Measurements from ENCODE around the gene TNF. TPM values are rescaled to one million over a fixed set of nuclear protein-coding genes. Genes with fewer than 3 reads are reported as not detected.

TNF gene
- polyA plus RNA-seq, 1 of the 3 experiments (the other 2 are of a cell fraction) = not detected

DNA sequence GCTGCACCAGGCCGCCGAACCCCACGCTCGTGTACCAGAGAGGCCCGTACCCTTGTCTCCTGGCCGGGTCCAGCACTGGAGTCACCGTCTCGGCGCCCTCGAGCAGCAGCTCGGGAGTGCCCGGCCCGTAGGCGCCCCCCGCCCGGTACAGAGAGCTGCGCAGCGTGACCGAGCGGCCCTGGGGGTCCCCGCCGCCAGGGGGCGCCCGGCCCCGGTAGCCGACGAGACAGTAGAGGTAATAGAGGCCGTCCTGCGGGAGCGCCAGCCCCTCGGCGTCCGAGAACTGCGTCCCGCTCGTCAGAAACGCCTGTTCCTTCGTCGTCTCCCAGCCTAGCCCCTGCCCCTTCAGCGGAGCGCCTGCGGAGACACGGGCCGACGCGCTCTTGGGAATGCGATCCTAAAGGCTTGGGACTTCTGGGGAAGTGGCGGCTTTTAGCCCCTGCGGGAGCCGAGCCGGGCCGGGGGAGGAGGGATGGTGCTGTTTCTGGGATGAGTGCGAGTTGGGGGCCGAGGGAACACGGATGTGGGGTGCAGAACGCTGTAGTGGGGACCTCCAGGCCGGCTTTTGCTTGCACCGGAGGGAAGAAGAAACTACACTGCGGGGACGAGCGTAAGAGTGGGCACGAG lies 5.6 kb downstream of the TNF start (continued):
- TF ChIP-seq SMC3 (IDR thresholded peaks at IDR 0.05; ENCODE audit: low read depth, low read length) = peak; percentile 63
- no peak for TF ChIP-seq FOXM1 (IDR thresholded peaks at IDR 0.05; ENCODE audit: low read depth)
- no peak for TF ChIP-seq EP300 (IDR thresholded peaks at IDR 0.05; ENCODE audit: borderline replicate concordance in 1 of 2, low read depth in 1 of 2, low read length in 1 of 2)
- no peak for TF ChIP-seq SIN3A (IDR thresholded peaks at IDR 0.05; ENCODE audit: borderline replicate concordance, low read depth, low read length)
- no peak for TF ChIP-seq FOXJ3 (CRISPR knock-in tag; IDR thresholded peaks at IDR 0.05)
- no peak for TF ChIP-seq ELF1 (IDR thresholded peaks at IDR 0.05)
- TF ChIP-seq, protein P1, sequence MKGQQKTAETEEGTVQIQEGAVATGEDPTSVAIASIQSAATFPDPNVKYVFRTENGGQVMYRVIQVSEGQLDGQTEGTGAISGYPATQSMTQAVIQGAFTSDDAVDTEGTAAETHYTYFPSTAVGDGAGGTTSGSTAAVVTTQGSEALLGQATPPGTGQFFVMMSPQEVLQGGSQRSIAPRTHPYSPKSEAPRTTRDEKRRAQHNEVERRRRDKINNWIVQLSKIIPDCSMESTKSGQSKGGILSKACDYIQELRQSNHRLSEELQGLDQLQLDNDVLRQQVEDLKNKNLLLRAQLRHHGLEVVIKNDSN (IDR thresholded peaks at IDR 0.05; ENCODE audit: borderline replicate concordance, low read depth) = 0 out of 2 replicates have a peak, but pooled peaks have one; percentile 8
- peak; percentile 61 for TF ChIP-seq TAF1 (IDR thresholded peaks at IDR 0.05; ENCODE audit: borderline replicate concordance, low read depth, low read length)
- TF ChIP-seq, protein P2, sequence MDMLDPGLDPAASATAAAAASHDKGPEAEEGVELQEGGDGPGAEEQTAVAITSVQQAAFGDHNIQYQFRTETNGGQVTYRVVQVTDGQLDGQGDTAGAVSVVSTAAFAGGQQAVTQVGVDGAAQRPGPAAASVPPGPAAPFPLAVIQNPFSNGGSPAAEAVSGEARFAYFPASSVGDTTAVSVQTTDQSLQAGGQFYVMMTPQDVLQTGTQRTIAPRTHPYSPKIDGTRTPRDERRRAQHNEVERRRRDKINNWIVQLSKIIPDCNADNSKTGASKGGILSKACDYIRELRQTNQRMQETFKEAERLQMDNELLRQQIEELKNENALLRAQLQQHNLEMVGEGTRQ (IDR thresholded peaks at IDR 0.05; ENCODE audit: borderline replicate concordance, low read depth, low read length) = no peak

DNA sequence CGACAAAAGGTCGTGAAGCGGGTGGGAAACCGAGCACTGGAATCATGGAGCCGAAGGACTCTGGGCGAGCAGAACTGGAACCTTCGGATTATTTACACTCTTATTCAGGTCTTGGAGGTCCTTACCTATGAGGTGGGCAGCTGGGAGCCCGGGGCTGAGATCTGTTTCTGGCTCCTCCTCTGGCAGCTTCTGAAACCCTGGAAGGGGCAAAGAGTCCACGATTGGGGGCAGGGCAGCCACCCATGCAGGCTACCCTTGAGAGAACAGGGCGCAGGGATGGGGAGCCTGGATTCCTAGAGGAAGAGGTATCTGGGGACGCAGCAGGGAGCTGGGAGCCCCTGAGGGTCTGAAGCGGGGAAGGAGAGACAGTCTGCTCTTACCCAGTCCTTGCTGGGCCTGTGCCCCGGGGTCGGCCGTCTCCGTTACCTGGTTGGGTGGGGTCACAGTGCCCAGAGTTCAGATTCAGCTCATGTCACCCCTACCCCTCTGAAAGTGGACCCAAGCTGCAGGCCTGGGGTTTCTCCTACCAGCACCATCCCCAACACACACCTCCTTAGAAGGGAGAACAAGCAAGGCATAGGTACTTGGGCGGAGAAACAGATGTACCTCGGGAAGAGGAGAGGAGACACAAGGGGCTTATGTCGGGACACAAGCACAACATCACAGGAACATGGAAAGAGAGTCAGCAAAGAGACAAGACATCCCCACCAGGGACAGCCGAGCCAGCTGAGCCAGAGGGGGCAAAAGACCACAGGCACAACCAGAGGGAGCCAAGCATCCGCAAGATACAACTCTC lies 6.3 kb downstream of the TNF start:
- Histone ChIP-seq H3F3A (replicated peaks; ENCODE audit: insufficient read depth) (no peaks in the 10 kb centered on the region), H3K27ac (ENCODE audit: low read depth in 2 of 2, low read length in 1 of 2) (no peak overlapping the region), H3K4me3 (ENCODE audit: low read depth in 2 of 2, low read length in 1 of 2) (peak overlapping the region; percentile 63 to 96), H3K9ac (peak overlapping the region; percentile 88), H3K4me2 (peak overlapping the region; percentile 99), H3K79me2 (ENCODE audit: insufficient read depth) (no peaks in the 10 kb centered on the region), H3K9me2 (no peaks in the 10 kb centered on the region), H3K36me3 (replicated peaks in 1 of 2; ENCODE audit: control insufficient read depth in 1 of 2, insufficient read depth in 2 of 2, low read length in 1 of 2) (no peaks in the 10 kb centered on the region), H4K20me1 (ENCODE audit: insufficient read depth) (no peaks in the 10 kb centered on the region), H2AFZ (ENCODE audit: low read depth) (peak overlapping the region; percentile 99), H3K27me3 (ENCODE audit: insufficient read depth) (no peaks in the 10 kb centered on the region), H3K4me1 (ENCODE audit: control insufficient read depth in 1 of 2, insufficient read depth in 2 of 2, low read depth in 1 of 2, low read length in 1 of 2) (peaks cover 0 to 11% of the 10 kb centered on the region in 2 experiments; a peak in 1 of 4 replicates), H3K9me3 (no peaks in the 10 kb centered on the region)
- 50% methylated on average over 16 of the region's 21 CpGs for WGBS (ENCODE audit: low lambda C conversion rate)
- ChIA-PET POLR2A (interaction anchor here (1.0 kb wide), 1 partner anchor 17 kb away, joined by 12 read pairs; no protein-coding TSS in a partner anchor), CTCF (interaction anchor here (0.8 to 17.6 kb wide), 16 partner anchors 8 to 84 kb away, joined by 3 to 312 read pairs (median 8); partner anchors contain the start of genes ATP6V1G2, DDX39B, NCR3 and NFKBIL1)
- peak; percentile 45 for DNase-seq
- TF ChIP-seq NFIC (IDR thresholded peaks at IDR 0.05; ENCODE audit: borderline replicate concordance) (no peak), SMC3 (IDR thresholded peaks at IDR 0.05; ENCODE audit: low read depth, low read length) (no peak), FOSL2 (IDR thresholded peaks at IDR 0.05; ENCODE audit: borderline replicate concordance, low read depth) (no peak), POLR2AphosphoS5 (IDR thresholded peaks at IDR 0.05; ENCODE audit: low read depth, low read length) (no peak), GABPA (IDR thresholded peaks at IDR 0.05; ENCODE audit: low read depth) (no peak), JUND (IDR thresholded peaks at IDR 0.05) (no peak), TEAD4 (IDR thresholded peaks at IDR 0.05; ENCODE audit: borderline replicate concordance, insufficient read depth) (no peak), RAD21 (IDR thresholded peaks at IDR 0.05; ENCODE audit: low read length) (no peak), FOXM1 (IDR thresholded peaks at IDR 0.05; ENCODE audit: low read depth) (no peak)
- TF ChIP-seq, protein P3, sequence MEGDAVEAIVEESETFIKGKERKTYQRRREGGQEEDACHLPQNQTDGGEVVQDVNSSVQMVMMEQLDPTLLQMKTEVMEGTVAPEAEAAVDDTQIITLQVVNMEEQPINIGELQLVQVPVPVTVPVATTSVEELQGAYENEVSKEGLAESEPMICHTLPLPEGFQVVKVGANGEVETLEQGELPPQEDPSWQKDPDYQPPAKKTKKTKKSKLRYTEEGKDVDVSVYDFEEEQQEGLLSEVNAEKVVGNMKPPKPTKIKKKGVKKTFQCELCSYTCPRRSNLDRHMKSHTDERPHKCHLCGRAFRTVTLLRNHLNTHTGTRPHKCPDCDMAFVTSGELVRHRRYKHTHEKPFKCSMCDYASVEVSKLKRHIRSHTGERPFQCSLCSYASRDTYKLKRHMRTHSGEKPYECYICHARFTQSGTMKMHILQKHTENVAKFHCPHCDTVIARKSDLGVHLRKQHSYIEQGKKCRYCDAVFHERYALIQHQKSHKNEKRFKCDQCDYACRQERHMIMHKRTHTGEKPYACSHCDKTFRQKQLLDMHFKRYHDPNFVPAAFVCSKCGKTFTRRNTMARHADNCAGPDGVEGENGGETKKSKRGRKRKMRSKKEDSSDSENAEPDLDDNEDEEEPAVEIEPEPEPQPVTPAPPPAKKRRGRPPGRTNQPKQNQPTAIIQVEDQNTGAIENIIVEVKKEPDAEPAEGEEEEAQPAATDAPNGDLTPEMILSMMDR (IDR thresholded peaks at IDR 0.05) = no peak
- TF ChIP-seq, protein P4, sequence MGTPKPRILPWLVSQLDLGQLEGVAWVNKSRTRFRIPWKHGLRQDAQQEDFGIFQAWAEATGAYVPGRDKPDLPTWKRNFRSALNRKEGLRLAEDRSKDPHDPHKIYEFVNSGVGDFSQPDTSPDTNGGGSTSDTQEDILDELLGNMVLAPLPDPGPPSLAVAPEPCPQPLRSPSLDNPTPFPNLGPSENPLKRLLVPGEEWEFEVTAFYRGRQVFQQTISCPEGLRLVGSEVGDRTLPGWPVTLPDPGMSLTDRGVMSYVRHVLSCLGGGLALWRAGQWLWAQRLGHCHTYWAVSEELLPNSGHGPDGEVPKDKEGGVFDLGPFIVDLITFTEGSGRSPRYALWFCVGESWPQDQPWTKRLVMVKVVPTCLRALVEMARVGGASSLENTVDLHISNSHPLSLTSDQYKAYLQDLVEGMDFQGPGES (IDR thresholded peaks at IDR 0.05; ENCODE audit: low read depth, low read length) = no peak
- TF ChIP-seq, protein P5, sequence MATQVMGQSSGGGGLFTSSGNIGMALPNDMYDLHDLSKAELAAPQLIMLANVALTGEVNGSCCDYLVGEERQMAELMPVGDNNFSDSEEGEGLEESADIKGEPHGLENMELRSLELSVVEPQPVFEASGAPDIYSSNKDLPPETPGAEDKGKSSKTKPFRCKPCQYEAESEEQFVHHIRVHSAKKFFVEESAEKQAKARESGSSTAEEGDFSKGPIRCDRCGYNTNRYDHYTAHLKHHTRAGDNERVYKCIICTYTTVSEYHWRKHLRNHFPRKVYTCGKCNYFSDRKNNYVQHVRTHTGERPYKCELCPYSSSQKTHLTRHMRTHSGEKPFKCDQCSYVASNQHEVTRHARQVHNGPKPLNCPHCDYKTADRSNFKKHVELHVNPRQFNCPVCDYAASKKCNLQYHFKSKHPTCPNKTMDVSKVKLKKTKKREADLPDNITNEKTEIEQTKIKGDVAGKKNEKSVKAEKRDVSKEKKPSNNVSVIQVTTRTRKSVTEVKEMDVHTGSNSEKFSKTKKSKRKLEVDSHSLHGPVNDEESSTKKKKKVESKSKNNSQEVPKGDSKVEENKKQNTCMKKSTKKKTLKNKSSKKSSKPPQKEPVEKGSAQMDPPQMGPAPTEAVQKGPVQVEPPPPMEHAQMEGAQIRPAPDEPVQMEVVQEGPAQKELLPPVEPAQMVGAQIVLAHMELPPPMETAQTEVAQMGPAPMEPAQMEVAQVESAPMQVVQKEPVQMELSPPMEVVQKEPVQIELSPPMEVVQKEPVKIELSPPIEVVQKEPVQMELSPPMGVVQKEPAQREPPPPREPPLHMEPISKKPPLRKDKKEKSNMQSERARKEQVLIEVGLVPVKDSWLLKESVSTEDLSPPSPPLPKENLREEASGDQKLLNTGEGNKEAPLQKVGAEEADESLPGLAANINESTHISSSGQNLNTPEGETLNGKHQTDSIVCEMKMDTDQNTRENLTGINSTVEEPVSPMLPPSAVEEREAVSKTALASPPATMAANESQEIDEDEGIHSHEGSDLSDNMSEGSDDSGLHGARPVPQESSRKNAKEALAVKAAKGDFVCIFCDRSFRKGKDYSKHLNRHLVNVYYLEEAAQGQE (IDR thresholded peaks at IDR 0.05; ENCODE audit: low read depth, low read length) = no peak
- TF ChIP-seq, protein P6, sequence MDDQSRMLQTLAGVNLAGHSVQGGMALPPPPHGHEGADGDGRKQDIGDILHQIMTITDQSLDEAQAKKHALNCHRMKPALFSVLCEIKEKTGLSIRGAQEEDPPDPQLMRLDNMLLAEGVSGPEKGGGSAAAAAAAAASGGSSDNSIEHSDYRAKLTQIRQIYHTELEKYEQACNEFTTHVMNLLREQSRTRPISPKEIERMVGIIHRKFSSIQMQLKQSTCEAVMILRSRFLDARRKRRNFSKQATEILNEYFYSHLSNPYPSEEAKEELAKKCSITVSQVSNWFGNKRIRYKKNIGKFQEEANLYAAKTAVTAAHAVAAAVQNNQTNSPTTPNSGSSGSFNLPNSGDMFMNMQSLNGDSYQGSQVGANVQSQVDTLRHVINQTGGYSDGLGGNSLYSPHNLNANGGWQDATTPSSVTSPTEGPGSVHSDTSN (IDR thresholded peaks at IDR 0.05) = no peak
